ENCODE results near the gene ABHD1.
"Not testable (repeated sequence)": the region's sequence is repeated elsewhere in the genome, so short reads cannot be mapped to it uniquely, and the experiment has no call there.

ABHD1 gene

GRCh38 chr2:27111392-27112078, 12.1 kb upstream of the ABHD1 start:
- peaks cover 0 to 23% of the 10 kb centered on the region in 2 experiments for H3K27me3 ChIP-seq (ENCODE audit: control insufficient read depth in 1 of 2, insufficient read depth in 1 of 2, low read length in 2 of 2)
- H2BK12ac ChIP-seq (ENCODE audit: low read length in 2 of 2); H2BK15ac ChIP-seq (ENCODE audit: low read depth, poor library complexity, severe bottlenecking); H3K27ac ChIP-seq (ENCODE audit: low read length, poor library complexity, severe bottlenecking); H3K36me3 ChIP-seq (ENCODE audit: control insufficient read depth in 1 of 2, insufficient read depth in 2 of 2, low read depth in 1 of 2, low read length in 2 of 2); H4K8ac ChIP-seq (ENCODE audit: low read length); H2BK5ac ChIP-seq (ENCODE audit: low read depth, low read length, poor library complexity, severe bottlenecking); H3K23ac ChIP-seq (ENCODE audit: low read length in 2 of 2); H3K18ac ChIP-seq (ENCODE audit: low read depth in 1 of 2, low read length in 2 of 2); H3K4me1 ChIP-seq (ENCODE audit: control insufficient read depth, insufficient read depth, low read depth, low read length); H3K4me3 ChIP-seq (ENCODE audit: insufficient read depth in 1 of 2, low read depth in 1 of 2, low read length in 2 of 2); H3K79me1 ChIP-seq (replicated peaks; ENCODE audit: low read length, poor library complexity, severe bottlenecking); H2AFZ ChIP-seq (ENCODE audit: low read depth, low read length); H2BK120ac ChIP-seq (ENCODE audit: low read depth, low read length); H3K14ac ChIP-seq (ENCODE audit: low read length in 2 of 2); H3K9me3 ChIP-seq (ENCODE audit: control insufficient read depth, low read length); H3K4me2 ChIP-seq (ENCODE audit: low read length, poor library complexity, severe bottlenecking); H2AK5ac ChIP-seq (ENCODE audit: low read length, severe bottlenecking); H3K4ac ChIP-seq (ENCODE audit: low read depth in 1 of 2, low read length in 2 of 2); DNase-seq; H3K9ac ChIP-seq (ENCODE audit: low read length): not testable (repeated sequence)
- 96% methylated on average over 46 of the region's 49 CpGs for WGBS
- H4K91ac ChIP-seq (ENCODE audit: low read length) = peak overlapping the region; percentile 27

- H3K79me1 ChIP-seq (replicated peaks; ENCODE audit: low read length, poor library complexity, severe bottlenecking) = no peaks in the 10 kb centered on the region
- no peak overlapping the region for H2AK5ac ChIP-seq (ENCODE audit: low read length, severe bottlenecking)
- peaks cover 10% of the 10 kb centered on the region for H3K4me1 ChIP-seq (ENCODE audit: control insufficient read depth, insufficient read depth, low read depth, low read length)
- H3K27ac ChIP-seq (ENCODE audit: low read length, poor library complexity, severe bottlenecking) = no peak overlapping the region
- no peak overlapping the region for H3K4me3 ChIP-seq (ENCODE audit: insufficient read depth in 1 of 2, low read depth in 1 of 2, low read length in 2 of 2)
- H3K4me2 ChIP-seq (ENCODE audit: low read length, poor library complexity, severe bottlenecking) = no peak overlapping the region
- H2AFZ ChIP-seq (ENCODE audit: low read depth, low read length) = no peak overlapping the region
- peaks cover 15 to 51% of the 10 kb centered on the region in 2 experiments for H3K27me3 ChIP-seq (ENCODE audit: control insufficient read depth in 1 of 2, insufficient read depth in 1 of 2, low read length in 2 of 2)
- H3K9me3 ChIP-seq (ENCODE audit: control insufficient read depth, low read length) = no peaks in the 10 kb centered on the region
- no peak overlapping the region for H2BK15ac ChIP-seq (ENCODE audit: low read depth, poor library complexity, severe bottlenecking)
- no peak overlapping the region for H3K23ac ChIP-seq (ENCODE audit: low read length in 2 of 2)
- no peak overlapping the region for H2BK12ac ChIP-seq (ENCODE audit: low read length in 2 of 2)
- H3K36me3 ChIP-seq (ENCODE audit: control insufficient read depth in 1 of 2, insufficient read depth in 2 of 2, low read depth in 1 of 2, low read length in 2 of 2) = peaks cover 0 to 4% of the 10 kb centered on the region in 2 experiments
- H3K14ac ChIP-seq (ENCODE audit: low read length in 2 of 2) = no peak overlapping the region
- H3K18ac ChIP-seq (ENCODE audit: low read depth in 1 of 2, low read length in 2 of 2) = no peak overlapping the region
- no peak overlapping the region for H3K4ac ChIP-seq (ENCODE audit: low read depth in 1 of 2, low read length in 2 of 2)
- H4K91ac ChIP-seq (ENCODE audit: low read length) = no peak overlapping the region
- no peak overlapping the region for H4K8ac ChIP-seq (ENCODE audit: low read length)
- H2BK5ac ChIP-seq (ENCODE audit: low read depth, low read length, poor library complexity, severe bottlenecking) = no peak overlapping the region
- WGBS = 55% methylated on average over 2 of the region's 2 CpGs
- no peak for DNase-seq
- H2BK120ac ChIP-seq (ENCODE audit: low read depth, low read length) = no peak overlapping the region
- no peak overlapping the region for H3K9ac ChIP-seq (ENCODE audit: low read length)
These were observed 8.1 kb upstream of the ABHD1 start for GRCh38 chr2:27115519-27115918.

- Histone ChIP-seq H3K27me3 (ENCODE audit: control insufficient read depth in 1 of 2, insufficient read depth in 1 of 2, low read length in 2 of 2) (peaks cover 36 to 72% of the 10 kb centered on the region in 2 experiments), H3K4me2 (ENCODE audit: low read length, poor library complexity, severe bottlenecking) (peak overlapping the region; percentile 86)
- 30% methylated on average over 14 of the region's 14 CpGs for WGBS
These were observed 5.6 kb upstream of the ABHD1 start for GRCh38 chr2:27117995-27118524.

GRCh38 chr2:27118525-27119329, 4.9 kb upstream of the ABHD1 start, which contains the start of gene CGREF1:
TSS of gene CGREF1 (minus strand) at chr2:27119128. CDS start at chr2:27104366, 14,762 bp downstream.
- Histone ChIP-seq H3K18ac (ENCODE audit: low read depth in 1 of 2, low read length in 2 of 2) (peak within 1 kb of the TSS in 1 of 2 experiments; percentile 55), H3K4ac (ENCODE audit: low read depth in 1 of 2, low read length in 2 of 2) (no peak within 1 kb of the TSS), H2BK120ac (ENCODE audit: low read depth, low read length) (no peak within 1 kb of the TSS), H3K4me1 (ENCODE audit: control insufficient read depth, insufficient read depth, low read depth, low read length) (peaks cover 16% of the 10 kb centered on the region), H4K8ac (ENCODE audit: low read length) (peak within 1 kb of the TSS; percentile 70), H3K4me3 (ENCODE audit: insufficient read depth in 1 of 2, low read depth in 1 of 2, low read length in 2 of 2) (peak within 1 kb of the TSS; percentile 51 to 83), H3K4me2 (ENCODE audit: low read length, poor library complexity, severe bottlenecking) (peak within 1 kb of the TSS; percentile 86), H2BK5ac (ENCODE audit: low read depth, low read length, poor library complexity, severe bottlenecking) (no peak within 1 kb of the TSS), H3K27ac (ENCODE audit: low read length, poor library complexity, severe bottlenecking) (no peak within 1 kb of the TSS), H2BK12ac (ENCODE audit: low read length in 2 of 2) (peak within 1 kb of the TSS in 1 of 2 experiments; percentile 42), H3K14ac (ENCODE audit: low read length in 2 of 2) (peak within 1 kb of the TSS in 1 of 2 experiments; percentile 35), H3K9me3 (ENCODE audit: control insufficient read depth, low read length) (no peaks in the 10 kb centered on the region), H3K36me3 (ENCODE audit: control insufficient read depth in 1 of 2, insufficient read depth in 2 of 2, low read depth in 1 of 2, low read length in 2 of 2) (peaks cover 0 to 4% of the 10 kb centered on the region in 2 experiments), H3K9ac (ENCODE audit: low read length) (peak within 1 kb of the TSS; percentile 76), H4K91ac (ENCODE audit: low read length) (peak within 1 kb of the TSS; percentile 67), H2AK5ac (ENCODE audit: low read length, severe bottlenecking) (no peak within 1 kb of the TSS), H3K27me3 (ENCODE audit: control insufficient read depth in 1 of 2, insufficient read depth in 1 of 2, low read length in 2 of 2) (peaks cover 36 to 72% of the 10 kb centered on the region in 2 experiments), H3K23ac (ENCODE audit: low read length in 2 of 2) (peak within 1 kb of the TSS; percentile 20 to 66), H3K79me1 (replicated peaks; ENCODE audit: low read length, poor library complexity, severe bottlenecking) (no peaks in the 10 kb centered on the region), H2BK15ac (ENCODE audit: low read depth, poor library complexity, severe bottlenecking) (peak within 1 kb of the TSS; percentile 46), H2AFZ (ENCODE audit: low read depth, low read length) (peak within 1 kb of the TSS; percentile 3)
- no peak for DNase-seq
- WGBS = 14% methylated on average over 69 of the region's 84 CpGs

More at GRCh38 chr2:27117995-27118524, 5.6 kb upstream of the ABHD1 start:
- Histone ChIP-seq H2BK12ac (ENCODE audit: low read length in 2 of 2) (no peak overlapping the region), H3K4ac (ENCODE audit: low read depth in 1 of 2, low read length in 2 of 2) (no peak overlapping the region), H3K27ac (ENCODE audit: low read length, poor library complexity, severe bottlenecking) (no peak overlapping the region), H3K4me3 (ENCODE audit: insufficient read depth in 1 of 2, low read depth in 1 of 2, low read length in 2 of 2) (peak overlapping the region in 1 of 2 experiments; percentile 83), H3K4me1 (ENCODE audit: control insufficient read depth, insufficient read depth, low read depth, low read length) (peaks cover 10% of the 10 kb centered on the region), H2AK5ac (ENCODE audit: low read length, severe bottlenecking) (no peak overlapping the region), H2AFZ (ENCODE audit: low read depth, low read length) (no peak overlapping the region), H4K91ac (ENCODE audit: low read length) (no peak overlapping the region), H3K14ac (ENCODE audit: low read length in 2 of 2) (no peak overlapping the region), H3K79me1 (replicated peaks; ENCODE audit: low read length, poor library complexity, severe bottlenecking) (no peaks in the 10 kb centered on the region), H3K36me3 (ENCODE audit: control insufficient read depth in 1 of 2, insufficient read depth in 2 of 2, low read depth in 1 of 2, low read length in 2 of 2) (peaks cover 0 to 4% of the 10 kb centered on the region in 2 experiments), H2BK5ac (ENCODE audit: low read depth, low read length, poor library complexity, severe bottlenecking) (no peak overlapping the region), H3K9me3 (ENCODE audit: control insufficient read depth, low read length) (no peaks in the 10 kb centered on the region), H3K18ac (ENCODE audit: low read depth in 1 of 2, low read length in 2 of 2) (no peak overlapping the region), H3K23ac (ENCODE audit: low read length in 2 of 2) (no peak overlapping the region), H3K9ac (ENCODE audit: low read length) (peak overlapping the region; percentile 76), H2BK15ac (ENCODE audit: low read depth, poor library complexity, severe bottlenecking) (no peak overlapping the region), H2BK120ac (ENCODE audit: low read depth, low read length) (no peak overlapping the region), H4K8ac (ENCODE audit: low read length) (no peak overlapping the region)
- DNase-seq = no peak
